ENCODE results near the gene PTGR3. TPM values are rescaled to one million over a fixed set of nuclear protein-coding genes. Genes with fewer than 3 reads are reported as not detected.

Gene PTGR3
- total and polyA plus RNA-seq, 4 donors = 6.8 to 18.7 (median 11.4) TPM

GRCh38 chr18:75214766-75215510 is 6.0 kb upstream of the PTGR3 start:
- TF ChIP-seq EGR1 (IDR thresholded peaks at IDR 0.05; ENCODE audit: low read depth in 2 of 2) (no peak), SP1 (IDR thresholded peaks at IDR 0.05) (peak; percentile 52), GABPA (IDR thresholded peaks at IDR 0.05 in 1 of 2, conservative IDR thresholded peaks at IDR 0.05 in 1 of 2) (no peak), HNF4A (conservative IDR thresholded peaks at IDR 0.05) (peak; percentile 76 to 89), MAX (IDR thresholded peaks at IDR 0.05) (no peak), YY1 (IDR thresholded peaks at IDR 0.05) (no peak), JUND (IDR thresholded peaks at IDR 0.05) (peak; percentile 22 to 74), RAD21 (IDR thresholded peaks at IDR 0.05) (no peak), FOXA1 (IDR thresholded peaks at IDR 0.05) (no peak), CTCF (IDR thresholded peaks at IDR 0.05; ENCODE audit: low read depth, low read length, missing input control) (no peak), HNF4G (IDR thresholded peaks at IDR 0.05) (peak; percentile 68), TAF1 (conservative IDR thresholded peaks at IDR 0.05) (no peak), RXRA (IDR thresholded peaks at IDR 0.05) (peak; percentile 22 to 55), ATF3 (IDR thresholded peaks at IDR 0.05) (peak; percentile 22), ZBTB33 (IDR thresholded peaks at IDR 0.05) (no peak)
- no peaks in the 10 kb centered on the region for H3K27me3 ChIP-seq (ENCODE audit: control insufficient read depth in 4 of 4, insufficient read depth in 4 of 4, low read length in 3 of 4)
- DNase-seq (ENCODE audit: low spot score) = no peak
- no peak overlapping the region for H3K9ac ChIP-seq (ENCODE audit: low read depth in 1 of 2, low read length in 2 of 2)
- peak overlapping the region; percentile 37 to 69 for H3K27ac ChIP-seq (ENCODE audit: low read depth in 1 of 2, low read length in 2 of 2)
- H3K9me3 ChIP-seq (ENCODE audit: control insufficient read depth in 4 of 4, low read length in 3 of 4) = no peaks in the 10 kb centered on the region
- no peak overlapping the region for H3K4me3 ChIP-seq (ENCODE audit: low read depth in 1 of 3, low read length in 3 of 3)
- peaks cover 9 to 60% (median 48%) of the 10 kb centered on the region in 4 donors for H3K4me1 ChIP-seq (ENCODE audit: control insufficient read depth in 4 of 4, insufficient read depth in 4 of 4, low read length in 3 of 4)
- WGBS = 65% methylated on average over 12 of the region's 12 CpGs
- no peaks in the 10 kb centered on the region for H3K36me3 ChIP-seq (ENCODE audit: control insufficient read depth in 4 of 4, insufficient read depth in 3 of 4, low read depth in 1 of 4, low read length in 3 of 4)

GRCh38 chr18:75214332-75214690 is 5.4 kb upstream of the PTGR3 start:
- H3K9ac ChIP-seq (ENCODE audit: low read depth in 1 of 2, low read length in 2 of 2) = no peak overlapping the region
- no peak for DNase-seq (ENCODE audit: low spot score)
- H3K27me3 ChIP-seq (ENCODE audit: control insufficient read depth in 4 of 4, insufficient read depth in 4 of 4, low read length in 3 of 4) = no peaks in the 10 kb centered on the region
- peaks cover 9 to 57% (median 44%) of the 10 kb centered on the region in 4 donors for H3K4me1 ChIP-seq (ENCODE audit: control insufficient read depth in 4 of 4, insufficient read depth in 4 of 4, low read length in 3 of 4)
- H3K9me3 ChIP-seq (ENCODE audit: control insufficient read depth in 4 of 4, low read length in 3 of 4) = no peaks in the 10 kb centered on the region
- no peaks in the 10 kb centered on the region for H3K36me3 ChIP-seq (ENCODE audit: control insufficient read depth in 4 of 4, insufficient read depth in 3 of 4, low read depth in 1 of 4, low read length in 3 of 4)
- peak overlapping the region; percentile 37 to 69 for H3K27ac ChIP-seq (ENCODE audit: low read depth in 1 of 2, low read length in 2 of 2)
- 75% methylated on average over 5 of the region's 5 CpGs for WGBS
- H3K4me3 ChIP-seq (ENCODE audit: low read depth in 1 of 3, low read length in 3 of 3) = no peak overlapping the region
- no peak for TF ChIP-seq ZBTB33 (IDR thresholded peaks at IDR 0.05)
- no peak for TF ChIP-seq FOXA1 (IDR thresholded peaks at IDR 0.05)
- TF ChIP-seq FOXA2 (IDR thresholded peaks at IDR 0.05) = no peak
- no peak for TF ChIP-seq TAF1 (conservative IDR thresholded peaks at IDR 0.05)
- no peak for TF ChIP-seq MAX (IDR thresholded peaks at IDR 0.05)
- TF ChIP-seq EGR1 (IDR thresholded peaks at IDR 0.05; ENCODE audit: low read depth in 2 of 2) = no peak
- TF ChIP-seq REST (IDR thresholded peaks at IDR 0.05) = no peak
- TF ChIP-seq YY1 (IDR thresholded peaks at IDR 0.05) = no peak
- TF ChIP-seq GABPA (IDR thresholded peaks at IDR 0.05 in 1 of 2, conservative IDR thresholded peaks at IDR 0.05 in 1 of 2) = no peak
- TF ChIP-seq CTCF (IDR thresholded peaks at IDR 0.05; ENCODE audit: low read depth, low read length, missing input control) = no peak
- no peak for TF ChIP-seq RXRA (IDR thresholded peaks at IDR 0.05)
- TF ChIP-seq SP1 (IDR thresholded peaks at IDR 0.05) = no peak
- no peak for TF ChIP-seq HNF4G (IDR thresholded peaks at IDR 0.05)
- no peak for TF ChIP-seq NR2F2 (IDR thresholded peaks at IDR 0.05)
